Effector memory CD4-positive, alpha-beta T cell (primary cell): ENCODE data around the gene KLHL22.
"Not testable (repeated sequence)": the region's sequence is repeated elsewhere in the genome, so short reads cannot be mapped to it uniquely, and the experiment has no call there.

Experiments used
- DNase-seq, 3 donors: peaks; one replicate each; pipeline ENCODE4 v3.0.0-alpha.2; 2020
- H3K27ac ChIP-seq: 2 replicates; pipeline ENCODE4 v1.7.0; 2013; ENCODE audit warnings: mild to moderate bottlenecking, low read length, moderate library complexity; ENCODE audit not compliant: insufficient read depth, poor library complexity, severe bottlenecking
- H3K27me3 ChIP-seq: replicated peaks from 2 replicates; pipeline ENCODE4 v1.7.0; 2013; ENCODE audit warnings: mild to moderate bottlenecking, low read length; ENCODE audit not compliant: insufficient read depth, control insufficient read depth, poor library complexity, severe bottlenecking
- H3K36me3 ChIP-seq: 2 replicates; pipeline ENCODE4 v1.7.0; 2013; ENCODE audit warnings: mild to moderate bottlenecking, low read length, moderate library complexity; ENCODE audit not compliant: control insufficient read depth, insufficient read depth
- H3K4me1 ChIP-seq: 2 replicates; pipeline ENCODE4 v1.7.0; 2013; ENCODE audit warnings: low read length, mild to moderate bottlenecking; ENCODE audit not compliant: control insufficient read depth, insufficient read depth, poor library complexity, severe bottlenecking
- H3K4me3 ChIP-seq: 2 replicates; pipeline ENCODE4 v1.7.0; 2013; ENCODE audit warnings: low read length, low read depth, mild to moderate bottlenecking; ENCODE audit not compliant: insufficient read depth, poor library complexity, severe bottlenecking
- H3K9me3 ChIP-seq: 2 replicates; pipeline ENCODE4 v1.7.0; 2013; ENCODE audit warnings: mild to moderate bottlenecking, low read length, moderate library complexity; ENCODE audit not compliant: control insufficient read depth

Gene KLHL22

DNA sequence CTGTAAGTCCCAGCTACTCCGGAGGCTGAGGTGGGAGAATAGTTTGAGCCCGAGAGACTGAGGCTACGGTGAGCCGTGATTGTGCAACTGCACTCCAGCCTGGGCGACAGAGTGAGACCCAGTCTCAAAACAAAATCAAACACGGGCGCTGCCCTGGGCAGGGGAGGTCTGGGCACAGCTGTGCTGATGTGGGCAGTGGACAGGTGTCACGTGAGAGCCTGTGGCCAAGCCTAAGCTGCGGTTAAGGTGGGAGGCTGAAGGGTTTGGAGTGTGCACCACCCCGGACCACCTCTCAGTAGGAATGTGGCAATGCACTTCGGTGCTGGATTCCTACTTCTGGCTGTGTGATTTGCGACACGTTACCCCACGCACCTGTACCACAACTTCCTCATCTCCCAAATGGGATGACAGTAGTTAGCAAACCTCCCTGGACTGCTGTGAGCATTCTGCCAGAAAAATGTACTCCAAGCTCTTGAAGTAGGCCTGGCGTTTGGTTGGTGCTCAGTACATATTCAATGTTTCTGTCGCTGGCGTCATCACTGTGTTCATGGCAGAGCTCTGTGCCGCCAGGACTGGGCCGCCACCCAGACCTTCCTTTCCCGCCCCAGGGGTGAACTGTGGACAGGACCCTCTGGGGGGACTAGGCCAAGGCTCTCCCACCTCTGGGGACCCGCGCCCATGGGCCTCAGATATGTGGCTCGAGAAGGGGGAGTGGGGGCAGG lies 102.5 kb downstream of the KLHL22 start:
- H3K27me3 ChIP-seq, result no peaks in the 10 kb centered on the region
- DNase-seq, result no peak
- no peaks in the 10 kb centered on the region for H3K36me3 ChIP-seq
- H3K4me1 ChIP-seq, result peaks cover 14% of the 10 kb centered on the region
- peak overlapping the region; percentile 69 for H3K27ac ChIP-seq
- H3K9me3 ChIP-seq, result no peaks in the 10 kb centered on the region
- peak overlapping the region; percentile 87 for H3K4me3 ChIP-seq

GRCh38 chr22:20392365-20392881 lies 103.2 kb downstream of the KLHL22 start:
- not testable (repeated sequence) for H3K36me3 ChIP-seq, H3K27ac ChIP-seq, H3K4me3 ChIP-seq, DNase-seq, H3K9me3 ChIP-seq, H3K27me3 ChIP-seq
- H3K4me1 ChIP-seq, result peaks cover 14% of the 10 kb centered on the region
